GM12864 (cell line): ENCODE results near the gene PTPRO.
A peak's percentile ranks its signal among the peaks of the same experiment; 100 is the strongest.

ENCODE experiments used
- DNase-seq: peaks from one replicate; pipeline ENCODE4 v3.0.0-alpha.2; 2011; ENCODE audit warnings: low read depth
- H3K4me3 ChIP-seq: 2 replicates; pipeline ENCODE4 v1.5.1; 2011; ENCODE audit warnings: mild to moderate bottlenecking, low read depth, low read length, control low read depth
- TF ChIP-seq, protein P1 (sequence below): IDR thresholded peaks from 2 replicates; pipeline ENCODE4 v1.5.1; 2011; ENCODE audit warnings: low read depth, mild to moderate bottlenecking, moderate library complexity, low read length, control low read depth, inconsistent platforms; ENCODE audit errors: missing control alignments

The PTPRO gene

DNA sequence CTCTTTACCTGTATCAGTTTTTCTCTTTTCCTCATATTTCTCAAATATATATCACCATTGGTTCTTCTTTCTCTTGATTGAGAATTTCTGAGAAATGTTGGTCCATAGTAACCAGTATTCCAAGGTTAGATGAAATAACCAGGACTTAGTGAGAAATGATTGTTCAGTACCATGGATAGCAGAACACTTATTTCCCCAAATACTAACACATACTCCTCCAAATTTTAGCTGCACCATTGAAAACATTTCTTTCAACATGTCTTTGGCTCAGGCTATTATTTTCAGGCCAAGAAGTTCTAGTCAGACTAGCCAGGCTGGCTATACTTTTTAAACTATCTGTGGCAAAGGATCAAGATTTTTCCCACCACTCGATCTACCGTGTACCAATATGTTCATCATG lies 113.3 kb downstream of the PTPRO start:
- H3K4me3 ChIP-seq, result no peak overlapping the region
- DNase-seq, result no peak
- TF ChIP-seq, protein P1, sequence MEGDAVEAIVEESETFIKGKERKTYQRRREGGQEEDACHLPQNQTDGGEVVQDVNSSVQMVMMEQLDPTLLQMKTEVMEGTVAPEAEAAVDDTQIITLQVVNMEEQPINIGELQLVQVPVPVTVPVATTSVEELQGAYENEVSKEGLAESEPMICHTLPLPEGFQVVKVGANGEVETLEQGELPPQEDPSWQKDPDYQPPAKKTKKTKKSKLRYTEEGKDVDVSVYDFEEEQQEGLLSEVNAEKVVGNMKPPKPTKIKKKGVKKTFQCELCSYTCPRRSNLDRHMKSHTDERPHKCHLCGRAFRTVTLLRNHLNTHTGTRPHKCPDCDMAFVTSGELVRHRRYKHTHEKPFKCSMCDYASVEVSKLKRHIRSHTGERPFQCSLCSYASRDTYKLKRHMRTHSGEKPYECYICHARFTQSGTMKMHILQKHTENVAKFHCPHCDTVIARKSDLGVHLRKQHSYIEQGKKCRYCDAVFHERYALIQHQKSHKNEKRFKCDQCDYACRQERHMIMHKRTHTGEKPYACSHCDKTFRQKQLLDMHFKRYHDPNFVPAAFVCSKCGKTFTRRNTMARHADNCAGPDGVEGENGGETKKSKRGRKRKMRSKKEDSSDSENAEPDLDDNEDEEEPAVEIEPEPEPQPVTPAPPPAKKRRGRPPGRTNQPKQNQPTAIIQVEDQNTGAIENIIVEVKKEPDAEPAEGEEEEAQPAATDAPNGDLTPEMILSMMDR, result no peak

- H3K4me3 ChIP-seq, result no peak overlapping the region
- no peak for DNase-seq
- TF ChIP-seq, protein P1, result no peak
These were observed 117.2 kb downstream of the PTPRO start for GRCh38 chr12:15439459-15439858.

DNA sequence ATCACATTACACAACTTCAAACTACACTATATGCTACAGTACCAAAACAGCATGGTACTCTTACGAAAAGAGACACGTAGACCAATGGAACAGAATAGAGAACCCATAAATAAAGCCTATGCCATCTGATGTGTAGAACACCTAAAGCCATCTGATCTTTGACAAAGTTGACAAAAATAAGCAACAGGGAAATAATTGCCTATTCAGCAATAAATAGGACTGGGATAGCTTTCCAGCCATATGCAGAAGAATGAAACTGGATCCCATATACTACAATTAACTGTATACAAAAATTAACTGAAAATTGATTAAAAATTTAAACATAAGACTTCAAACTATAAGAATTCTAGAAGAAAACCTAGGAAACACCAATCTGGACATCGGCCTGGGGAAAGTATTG lies 120.7 kb downstream of the PTPRO start:
- no peak for DNase-seq
- H3K4me3 ChIP-seq, result no peak overlapping the region
- TF ChIP-seq, protein P1, result no peak

DNA sequence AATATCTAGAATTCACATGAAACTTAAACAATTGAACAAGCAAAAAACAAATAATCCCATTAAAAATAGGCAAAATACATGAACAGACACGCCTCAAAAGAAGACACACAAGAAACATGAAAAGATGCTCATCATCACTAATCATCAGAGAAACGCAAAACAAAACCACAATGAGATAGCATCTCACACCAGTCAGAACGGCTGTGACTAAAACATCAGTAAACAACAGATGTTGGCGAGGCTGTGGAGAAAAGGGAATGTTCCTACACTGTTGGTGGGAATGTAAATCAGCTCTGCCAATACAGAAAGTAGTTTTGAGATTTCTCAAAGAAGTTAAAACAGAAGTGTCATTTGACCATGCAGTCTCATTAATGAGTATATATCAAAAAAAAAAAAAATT lies 121.3 kb downstream of the PTPRO start:
- TF ChIP-seq, protein P1, result no peak
- DNase-seq, result no peak

DNA sequence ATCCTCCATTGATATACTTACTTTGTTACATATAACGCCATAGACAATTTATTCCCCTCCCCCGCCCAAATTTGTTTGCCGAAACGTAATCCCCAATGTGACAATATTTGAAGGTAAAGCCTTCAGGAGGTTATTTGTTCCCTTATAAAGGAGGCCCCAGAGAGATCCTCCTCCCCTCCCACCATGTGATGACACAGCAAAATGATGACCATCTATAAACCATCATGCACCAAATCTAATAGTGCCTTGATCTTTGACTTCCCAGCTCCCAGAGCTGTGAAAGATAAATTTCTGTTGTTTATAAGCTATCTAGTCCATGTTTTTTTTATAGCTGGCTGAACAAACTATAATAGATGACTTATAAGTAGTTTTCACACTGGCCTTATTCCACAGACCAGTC lies 122.2 kb downstream of the PTPRO start:
- TF ChIP-seq, protein P1, result no peak
- H3K4me3 ChIP-seq, result no peak overlapping the region
- DNase-seq, result no peak

More for the DNA sequence above, 121.3 kb downstream of the PTPRO start:
- no peak overlapping the region for H3K4me3 ChIP-seq

GRCh38 chr12:15446807-15447206 lies 124.5 kb downstream of the PTPRO start:
- DNase-seq, result no peak
- no peak overlapping the region for H3K4me3 ChIP-seq
- TF ChIP-seq, protein P1, result no peak

GRCh38 chr12:15453613-15454012 lies 131.3 kb downstream of the PTPRO start:
- H3K4me3 ChIP-seq, result no peak overlapping the region
- TF ChIP-seq, protein P1, result no peak
- DNase-seq, result peak; percentile 2
